Activated T-cell treated with anti-CD3 and anti-CD28 coated beads, Interleukin-2, amount 50 U/mL, for 72 hours (primary cell): Measurements from ENCODE around the gene MX2. TPM values are rescaled to one million over a fixed set of nuclear protein-coding genes. Genes with fewer than 3 reads are reported as not detected.
"Not testable (repeated sequence)": the region's sequence is repeated elsewhere in the genome, so short reads cannot be mapped to it uniquely, and the experiment has no call there.

ENCODE experiments used
- ATAC-seq, 2 donors: fragments of 150-1000 bp; cut with Tn5 transposase; replicated peaks in 1 of 2; 2 replicates each; pipeline ENCODE4 v1.10.0; 2021; ENCODE audit warnings: moderate library complexity in 2 of 2, mild to moderate bottlenecking in 1 of 2
- DNase-seq, 2 donors: peaks; one replicate each; pipeline ENCODE4 v3.0.0; 2021 to 2022; ENCODE audit warnings: mixed read lengths in 1 of 2
- H3K27ac Mint-ChIP-seq: one replicate; pipeline ENCODE4 v1.8.0; 2022; ENCODE audit warnings: mild to moderate bottlenecking, moderate library complexity, mixed read lengths
- H3K27me3 Mint-ChIP-seq: one replicate; pipeline ENCODE4 v1.8.0; 2022; ENCODE audit warnings: low read depth, mixed read lengths
- H3K36me3 Mint-ChIP-seq, 2 donors: one replicate each; pipeline ENCODE4 v1.8.0; 2022; ENCODE audit warnings: mixed read lengths in 2 of 2, mild to moderate bottlenecking in 1 of 2; ENCODE audit not compliant: insufficient read depth in 2 of 2
- H3K4me1 Mint-ChIP-seq: one replicate; pipeline ENCODE4 v1.8.0; 2022; ENCODE audit warnings: low read depth, mixed read lengths
- H3K4me3 Mint-ChIP-seq, 2 donors: one replicate each; pipeline ENCODE4 v1.8.0; 2022; ENCODE audit warnings: mild to moderate bottlenecking in 2 of 2, mixed read lengths in 2 of 2, moderate library complexity in 2 of 2
- H3K9me3 Mint-ChIP-seq, 2 donors: one replicate each; pipeline ENCODE4 v1.8.0; 2022; ENCODE audit warnings: mixed read lengths in 2 of 2
- total RNA-seq, 2 donors: library from RNA; stranded (reverse); gene quantifications; one replicate each; pipeline ENCODE4 v1.2.3, GENCODE V29; 2022

Gene MX2
- total RNA-seq, 2 donors from 2014 or later = 30.1 to 47.9 TPM

DNA sequence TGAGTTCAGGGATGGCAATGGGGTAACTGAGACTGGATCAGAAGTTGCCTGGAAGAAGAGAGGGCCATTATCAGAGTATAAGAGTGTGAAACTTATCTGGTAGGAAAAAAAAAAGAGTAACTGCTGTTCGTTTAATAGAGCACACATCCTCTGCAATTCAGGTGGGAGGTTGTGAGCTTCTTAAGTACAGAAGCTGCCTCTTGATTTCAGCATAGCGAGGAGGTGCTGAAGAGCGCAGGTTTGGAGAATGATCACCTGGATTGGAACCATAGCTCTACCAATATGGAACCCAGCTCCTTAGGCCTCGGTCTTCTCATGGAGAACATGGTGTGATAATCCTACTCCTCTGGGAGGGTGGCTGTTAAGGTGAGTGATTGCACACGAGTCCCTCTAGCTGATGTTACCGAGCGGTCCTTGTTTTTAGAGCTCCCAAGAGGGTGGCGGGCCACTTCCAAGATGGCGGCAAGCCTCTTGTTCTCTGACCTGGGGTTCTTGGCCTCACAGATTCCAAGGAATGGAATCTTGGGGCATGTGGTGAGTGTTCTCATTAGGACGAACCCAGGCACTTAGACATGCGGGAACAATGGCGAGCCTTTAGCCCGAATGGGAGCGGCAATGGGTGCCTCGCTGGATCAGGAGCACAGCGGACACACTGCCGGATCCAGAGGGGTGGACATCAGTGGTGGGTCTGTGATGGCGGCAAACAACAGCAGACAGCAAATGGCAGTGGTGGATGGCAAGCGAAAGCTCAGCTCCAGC, 60.9 kb downstream of the MX2 start:
- Mint-ChIP-seq H3K36me3 (peaks cover 0 to 3% of the 10 kb centered on the region in 2 donors), H3K27me3 (no peaks in the 10 kb centered on the region), H3K4me1 (peaks cover 44% of the 10 kb centered on the region), H3K9me3 (no peaks in the 10 kb centered on the region), H3K27ac (no peak overlapping the region), H3K4me3 (no peak overlapping the region)
- ATAC-seq (no peak), DNase-seq (no peak)

DNA sequence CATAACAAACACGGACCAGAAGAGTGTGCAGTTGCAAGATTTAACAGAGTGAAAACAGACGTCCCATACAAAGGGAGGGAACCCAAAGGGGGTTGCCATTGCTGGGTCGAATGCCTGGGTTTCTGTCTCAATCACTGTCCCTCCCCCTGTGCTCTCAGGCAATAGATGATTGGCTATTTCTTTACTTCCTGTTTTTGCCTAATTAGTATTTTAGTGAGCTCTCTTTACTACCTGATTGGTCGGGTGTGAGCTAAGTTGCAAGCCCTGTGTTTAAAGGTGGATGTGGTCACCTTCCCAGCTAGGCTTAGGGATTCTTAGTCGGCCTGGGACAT, 61.4 kb downstream of the MX2 start:
- H3K27ac Mint-ChIP-seq, H3K36me3 Mint-ChIP-seq, DNase-seq, H3K9me3 Mint-ChIP-seq, ATAC-seq, H3K27me3 Mint-ChIP-seq, H3K4me3 Mint-ChIP-seq: not testable (repeated sequence)
- H3K4me1 Mint-ChIP-seq = peaks cover 48% of the 10 kb centered on the region

DNA sequence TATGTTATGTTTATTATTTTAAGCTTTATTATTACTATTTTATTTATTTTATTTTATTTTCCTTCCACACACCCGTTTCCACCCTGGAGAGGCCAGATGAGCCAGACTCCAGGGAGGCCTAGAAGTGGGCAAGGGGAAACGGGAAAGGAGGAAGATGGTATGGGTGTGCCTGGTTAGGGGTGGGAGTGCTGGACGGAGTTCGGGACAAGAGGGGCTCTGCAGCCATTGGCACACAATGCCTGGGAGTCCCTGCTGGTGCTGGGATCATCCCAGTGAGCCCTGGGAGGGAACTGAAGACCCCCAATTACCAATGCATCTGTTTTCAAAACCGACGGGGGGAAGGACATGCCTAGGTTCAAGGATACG, 63.7 kb downstream of the MX2 start:
- H3K27me3 Mint-ChIP-seq = no peaks in the 10 kb centered on the region
- H3K4me3 Mint-ChIP-seq = peak overlapping the region; percentile 93 to 96
- H3K36me3 Mint-ChIP-seq = peaks cover 0 to 6% of the 10 kb centered on the region in 2 donors
- peak overlapping the region; percentile 82 for H3K27ac Mint-ChIP-seq
- H3K4me1 Mint-ChIP-seq = peaks cover 50% of the 10 kb centered on the region
- H3K9me3 Mint-ChIP-seq = no peaks in the 10 kb centered on the region
- ATAC-seq (no peak), DNase-seq (no peak)

DNA sequence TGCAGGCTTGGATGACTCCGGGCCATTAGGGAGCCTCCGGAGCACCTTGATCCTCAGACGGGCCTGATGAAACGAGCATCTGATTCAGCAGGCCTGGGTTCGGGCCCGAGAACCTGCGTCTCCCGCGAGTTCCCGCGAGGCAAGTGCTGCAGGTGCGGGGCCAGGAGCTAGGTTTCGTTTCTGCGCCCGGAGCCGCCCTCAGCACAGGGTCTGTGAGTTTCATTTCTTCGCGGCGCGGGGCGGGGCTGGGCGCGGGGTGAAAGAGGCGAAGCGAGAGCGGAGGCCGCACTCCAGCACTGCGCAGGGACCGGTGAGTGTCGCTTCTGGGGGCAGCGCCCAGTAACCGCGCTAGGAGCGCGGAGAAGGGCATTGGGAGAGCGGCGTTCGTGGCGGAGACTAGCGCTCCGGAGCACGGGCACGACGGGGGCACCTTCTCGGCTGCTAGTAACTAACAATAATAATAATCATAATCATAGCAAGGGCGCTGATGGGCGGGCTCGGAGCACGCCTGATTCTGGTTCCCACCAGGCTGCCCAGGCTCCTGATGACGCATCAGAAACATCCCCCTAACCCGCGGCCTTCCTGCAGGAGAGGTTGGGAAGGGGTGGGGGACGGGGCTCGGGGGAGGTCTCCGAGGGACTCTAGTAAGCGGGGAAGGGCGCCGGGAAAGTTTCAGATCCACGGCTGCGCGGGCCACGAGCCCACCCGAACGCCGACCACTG, 64.3 kb downstream of the MX2 start, which contains the start of gene MX1:
MX1 (plus strand) TSS at position 286 of the 722 bp plus-strand sequence. CDS start 5,832 bp downstream, outside the sequence.
- no peaks in the 10 kb centered on the region for H3K9me3 Mint-ChIP-seq
- H3K27ac Mint-ChIP-seq = peak within 1 kb of the TSS; percentile 82
- no peaks in the 10 kb centered on the region for H3K27me3 Mint-ChIP-seq
- peaks cover 46% of the 10 kb centered on the region for H3K4me1 Mint-ChIP-seq
- peaks cover 0 to 6% of the 10 kb centered on the region in 2 donors for H3K36me3 Mint-ChIP-seq
- DNase-seq = peak; percentile 91 to 93
- ATAC-seq = peak; percentile 98 to 99
- H3K4me3 Mint-ChIP-seq = peak within 1 kb of the TSS; percentile 93 to 96

DNA sequence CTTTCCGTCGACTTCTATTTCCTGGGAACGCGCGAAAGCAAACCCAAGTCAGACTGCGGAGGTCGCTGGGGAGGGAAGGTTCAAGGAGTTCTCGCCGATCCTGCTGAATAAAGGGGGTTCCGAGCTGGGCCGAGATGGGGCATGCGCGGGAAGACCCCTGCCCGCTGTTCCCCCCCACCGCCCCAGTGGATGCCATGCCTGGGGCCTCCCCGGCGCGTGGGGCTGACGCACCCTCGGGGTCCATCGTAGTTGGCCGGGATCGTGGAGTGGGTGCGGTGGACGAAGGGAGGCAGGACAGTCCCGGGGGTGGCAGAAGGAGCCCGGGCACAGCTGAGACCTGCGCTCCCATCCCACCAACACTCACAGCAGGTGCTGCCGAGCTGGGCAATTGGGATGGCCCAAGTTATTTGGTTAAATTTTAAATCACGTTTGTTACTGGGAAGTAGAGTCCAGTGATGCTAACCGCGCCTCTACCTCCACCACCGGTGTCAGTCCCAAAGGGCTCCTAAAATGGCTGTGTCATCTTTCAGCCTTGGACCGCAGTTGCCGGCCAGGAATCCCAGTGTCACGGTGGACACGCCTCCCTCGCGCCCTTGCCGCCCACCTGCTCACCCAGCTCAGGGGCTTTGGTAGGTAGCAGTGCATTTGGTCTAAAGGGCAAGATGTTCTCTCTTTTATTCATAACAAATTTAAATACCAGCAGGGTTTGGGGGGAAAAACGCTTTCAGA, 65.0 kb downstream of the MX2 start:
- Mint-ChIP-seq H3K9me3 (no peaks in the 10 kb centered on the region), H3K4me1 (peaks cover 46% of the 10 kb centered on the region), H3K4me3 (peak overlapping the region; percentile 93 to 96), H3K27me3 (no peaks in the 10 kb centered on the region), H3K27ac (peak overlapping the region; percentile 77), H3K36me3 (peaks cover 0 to 6% of the 10 kb centered on the region in 2 donors)
- DNase-seq = peak in 1 of 2 donors; percentile 14
- ATAC-seq = peak in 1 of 2 donors; percentile 2

DNA sequence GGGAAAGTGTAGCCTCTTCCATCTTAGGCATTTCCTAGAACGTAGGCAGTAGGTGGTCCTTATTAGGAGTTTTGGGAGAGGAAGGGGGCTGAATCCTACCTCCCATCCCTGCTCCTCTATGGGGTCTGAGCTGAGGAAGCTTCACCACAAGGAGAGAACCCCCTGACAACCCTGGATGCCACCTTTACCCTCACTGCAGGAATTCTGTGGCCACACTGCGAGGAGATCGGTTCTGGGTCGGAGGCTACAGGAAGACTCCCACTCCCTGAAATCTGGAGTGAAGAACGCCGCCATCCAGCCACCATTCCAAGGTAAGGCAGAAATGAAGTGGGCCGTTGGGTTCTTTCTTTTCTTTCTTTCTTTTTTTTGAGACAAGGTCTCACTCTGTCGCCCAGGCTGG, 65.7 kb downstream of the MX2 start:
- Mint-ChIP-seq H3K4me1 (peaks cover 42% of the 10 kb centered on the region), H3K4me3 (peak overlapping the region; percentile 93 to 96), H3K27me3 (no peaks in the 10 kb centered on the region), H3K27ac (peak overlapping the region; percentile 77), H3K9me3 (no peaks in the 10 kb centered on the region), H3K36me3 (peaks cover 3 to 9% of the 10 kb centered on the region in 2 donors)
- DNase-seq = no peak
- no peak for ATAC-seq

DNA sequence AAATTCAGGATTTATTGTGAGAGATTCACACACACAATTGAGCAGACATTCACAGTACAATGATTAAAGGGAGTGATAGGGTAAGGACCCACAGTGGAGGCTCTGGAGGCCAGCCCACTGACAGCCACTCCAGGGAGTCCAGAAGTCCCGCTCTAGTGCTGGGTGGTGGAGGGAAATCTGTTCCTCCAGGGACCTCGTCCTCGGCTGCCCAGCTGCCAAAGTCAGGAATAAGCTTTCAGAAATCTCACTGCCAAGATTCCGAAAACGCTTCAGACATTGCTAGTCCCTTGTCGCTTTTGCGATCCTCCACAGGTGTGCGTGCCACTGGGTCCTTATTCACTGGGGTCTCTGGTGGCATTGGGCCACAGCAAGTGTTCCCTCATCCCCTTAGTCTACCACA, 66.5 kb downstream of the MX2 start:
- Mint-ChIP-seq H3K9me3 (no peaks in the 10 kb centered on the region), H3K4me3 (peak overlapping the region; percentile 45 to 93), H3K36me3 (peaks cover 6 to 13% of the 10 kb centered on the region in 2 donors), H3K4me1 (peaks cover 36% of the 10 kb centered on the region), H3K27me3 (no peaks in the 10 kb centered on the region), H3K27ac (no peak overlapping the region)
- ATAC-seq = no peak
- no peak for DNase-seq

DNA sequence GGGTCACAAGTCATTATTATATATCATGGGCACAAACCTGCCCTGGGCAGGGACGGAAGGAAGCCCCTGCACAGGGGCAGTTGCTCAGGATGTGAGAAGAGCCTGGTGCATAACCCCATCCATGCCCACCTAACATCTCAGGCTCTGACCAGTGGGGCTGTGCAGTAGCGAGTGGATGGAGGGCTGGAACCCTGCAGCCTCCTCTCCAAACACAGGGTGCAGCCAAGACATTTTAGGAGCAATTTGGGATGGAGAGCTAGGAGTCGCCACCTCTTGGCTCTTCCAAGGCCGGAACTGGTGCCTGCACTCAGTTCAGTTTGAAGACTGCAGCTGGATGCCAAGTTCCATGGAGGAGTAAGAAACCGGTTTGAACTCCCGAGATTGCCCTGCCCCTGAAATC, 67.0 kb downstream of the MX2 start:
- H3K36me3 Mint-ChIP-seq = peaks cover 8 to 17% of the 10 kb centered on the region in 2 donors
- DNase-seq (no peak), ATAC-seq (no peak)
- H3K4me3 Mint-ChIP-seq = no peak overlapping the region
- no peaks in the 10 kb centered on the region for H3K9me3 Mint-ChIP-seq
- H3K27ac Mint-ChIP-seq = no peak overlapping the region
- peaks cover 32% of the 10 kb centered on the region for H3K4me1 Mint-ChIP-seq
- no peaks in the 10 kb centered on the region for H3K27me3 Mint-ChIP-seq

DNA sequence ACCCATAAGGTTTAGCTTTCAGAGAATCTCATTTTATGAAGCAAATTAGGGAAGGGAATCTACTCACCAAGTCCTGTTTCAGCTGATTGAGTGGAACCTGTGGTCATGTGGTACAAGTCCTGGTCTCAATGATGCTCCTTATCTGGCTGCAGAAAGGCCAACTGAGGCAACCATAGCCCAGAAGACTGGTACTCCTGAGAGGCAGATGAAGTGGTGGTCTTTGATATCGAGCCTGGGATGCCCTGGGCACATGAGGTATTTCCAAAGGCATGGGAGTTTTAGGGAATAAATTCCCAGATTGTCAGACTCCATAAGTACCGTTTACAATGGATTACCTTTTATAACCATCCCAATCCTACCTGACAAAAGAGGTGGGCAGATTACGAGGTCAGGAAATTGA, 67.5 kb downstream of the MX2 start:
- Mint-ChIP-seq H3K4me1 (peaks cover 32% of the 10 kb centered on the region), H3K4me3 (no peak overlapping the region), H3K27ac (no peak overlapping the region), H3K9me3 (no peaks in the 10 kb centered on the region), H3K27me3 (no peaks in the 10 kb centered on the region), H3K36me3 (peaks cover 8 to 17% of the 10 kb centered on the region in 2 donors)
- ATAC-seq (no peak), DNase-seq (no peak)

DNA sequence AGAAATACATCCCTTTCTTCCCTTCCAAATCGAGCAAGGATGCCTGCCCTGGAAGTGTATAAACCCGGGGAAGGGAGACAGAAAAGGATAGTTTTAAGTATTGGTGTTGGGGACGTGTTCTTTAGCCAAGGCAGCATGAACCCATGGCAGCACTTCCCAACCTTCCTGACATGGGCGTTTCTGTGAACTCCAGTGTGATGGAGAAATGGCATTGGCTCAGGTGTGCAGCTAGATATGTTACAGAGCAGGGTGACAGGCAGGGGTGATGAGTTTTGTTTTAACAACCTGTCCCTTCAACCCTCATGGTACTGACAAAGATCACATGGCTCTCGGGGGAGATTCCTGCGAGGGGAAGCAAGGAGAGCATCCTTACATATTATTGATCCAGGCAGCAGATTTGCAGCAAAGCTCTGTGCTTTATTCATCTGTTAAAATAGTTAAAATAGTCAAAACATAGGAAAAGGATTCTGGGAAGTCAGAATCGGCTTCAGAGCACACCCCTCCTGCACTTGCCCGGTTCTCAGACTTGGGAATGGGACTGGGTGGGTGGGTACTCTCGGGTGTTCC, 68.2 kb downstream of the MX2 start:
- no peak overlapping the region for H3K4me3 Mint-ChIP-seq
- no peak for DNase-seq
- H3K9me3 Mint-ChIP-seq = peaks cover 0 to 5% of the 10 kb centered on the region in 2 donors
- peaks cover 14 to 20% of the 10 kb centered on the region in 2 donors for H3K36me3 Mint-ChIP-seq
- H3K27ac Mint-ChIP-seq = no peak overlapping the region
- peaks cover 30% of the 10 kb centered on the region for H3K4me1 Mint-ChIP-seq
- no peaks in the 10 kb centered on the region for H3K27me3 Mint-ChIP-seq
- ATAC-seq = no peak

DNA sequence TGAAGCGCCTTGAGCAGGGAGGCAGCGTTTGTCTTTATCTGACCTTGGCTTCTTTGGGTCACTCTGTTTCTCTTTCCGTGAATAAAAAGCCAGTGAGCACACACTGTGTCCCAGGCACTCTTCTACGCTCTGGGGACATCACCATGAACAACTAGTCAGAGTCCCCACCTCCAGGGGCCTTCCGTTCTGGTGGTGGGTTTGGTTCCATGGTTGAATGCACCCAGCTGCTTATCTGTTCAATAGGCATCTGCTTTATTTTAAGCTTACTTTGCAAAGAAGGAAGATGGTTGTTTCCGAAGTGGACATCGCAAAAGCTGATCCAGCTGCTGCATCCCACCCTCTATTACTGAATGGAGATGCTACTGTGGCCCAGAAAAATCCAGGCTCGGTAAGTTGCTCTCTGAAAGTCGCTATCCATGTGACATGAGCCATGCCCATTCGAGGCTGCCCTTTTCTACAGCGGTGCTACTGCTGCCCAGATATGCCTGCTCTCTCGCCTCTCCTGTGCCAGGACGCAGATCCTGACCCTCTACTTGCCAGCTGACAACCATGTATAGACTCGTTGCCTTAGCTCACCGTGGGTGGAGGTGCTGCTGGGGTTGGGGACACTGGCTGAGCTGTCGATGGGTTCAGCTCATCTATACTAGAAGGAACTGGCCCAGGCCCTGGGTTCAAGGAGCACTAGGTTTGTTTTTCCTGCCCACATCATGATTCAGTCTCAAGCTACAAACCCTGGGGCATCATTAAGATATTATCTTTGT, 70.1 kb downstream of the MX2 start:
- Mint-ChIP-seq H3K27ac (no peak overlapping the region), H3K27me3 (no peaks in the 10 kb centered on the region), H3K9me3 (peaks cover 5 to 10% of the 10 kb centered on the region in 2 donors), H3K36me3 (peaks cover 25 to 28% of the 10 kb centered on the region in 2 donors), H3K4me1 (peaks cover 20% of the 10 kb centered on the region), H3K4me3 (no peak overlapping the region)
- no peak for ATAC-seq
- no peak for DNase-seq
